NB4 (cell line): Measurements from ENCODE around the gene SIGLEC11.

Experiments used
- DNase-seq: peaks from one replicate; pipeline ENCODE4 v3.0.0; 2010; ENCODE audit warnings: low read depth
- H3K4me3 ChIP-seq: one replicate; pipeline ENCODE4 v1.5.1; 2011; ENCODE audit warnings: mild to moderate bottlenecking, low read depth, low read length, moderate library complexity
- MAX ChIP-seq: IDR thresholded peaks from 2 replicates; pipeline ENCODE4 v1.6.1; 2011; ENCODE audit warnings: low read depth, low read length
- MYC ChIP-seq: IDR thresholded peaks from 2 replicates; pipeline ENCODE4 v1.6.1; 2011; ENCODE audit warnings: low read depth, low read length
- POLR2A ChIP-seq: IDR thresholded peaks from 2 replicates; pipeline ENCODE4 v1.6.1; 2011; ENCODE audit warnings: mild to moderate bottlenecking; ENCODE audit not compliant: insufficient read length; ENCODE audit errors: extremely low read depth
- TF ChIP-seq, protein P1 (sequence below): IDR thresholded peaks from one replicate; pipeline ENCODE4 v1.5.1; 2012; ENCODE audit warnings: low read depth, low read length

Gene SIGLEC11

DNA sequence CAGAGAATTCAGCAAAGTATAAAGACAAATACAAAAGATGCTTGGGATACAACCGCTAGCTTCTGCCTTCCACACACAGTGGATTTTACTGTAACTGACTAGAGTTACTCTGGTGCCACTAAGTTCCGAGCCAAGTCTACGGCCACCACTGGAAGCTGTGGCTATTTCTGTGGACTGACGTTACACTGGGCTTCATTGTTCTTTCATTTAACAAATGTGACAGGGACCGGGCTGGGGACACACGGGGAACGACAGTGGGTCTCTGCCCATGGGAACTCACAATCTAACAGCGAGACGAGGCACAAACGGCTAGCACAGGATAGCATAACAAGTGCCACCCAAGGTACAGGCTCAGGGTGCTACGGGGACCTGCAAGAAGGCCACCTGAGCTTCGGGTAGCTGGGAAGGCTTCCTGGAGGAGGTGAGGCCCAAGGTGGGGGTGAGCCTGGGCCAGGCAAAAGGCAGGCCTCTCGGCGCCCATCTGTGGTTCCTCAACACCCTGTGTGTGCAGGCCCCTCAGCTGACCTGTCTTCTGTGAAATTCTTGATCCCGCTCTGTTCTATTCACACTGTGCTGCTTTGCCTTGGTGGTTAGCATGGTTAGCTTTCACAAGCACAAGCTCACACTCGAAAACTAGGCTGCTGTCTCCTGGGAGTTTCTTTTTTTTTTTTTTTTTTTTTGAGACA lies 54.0 kb downstream of the SIGLEC11 start:
- TF ChIP-seq POLR2A (no peak), MYC (no peak), MAX (no peak)
- TF ChIP-seq, protein P1, sequence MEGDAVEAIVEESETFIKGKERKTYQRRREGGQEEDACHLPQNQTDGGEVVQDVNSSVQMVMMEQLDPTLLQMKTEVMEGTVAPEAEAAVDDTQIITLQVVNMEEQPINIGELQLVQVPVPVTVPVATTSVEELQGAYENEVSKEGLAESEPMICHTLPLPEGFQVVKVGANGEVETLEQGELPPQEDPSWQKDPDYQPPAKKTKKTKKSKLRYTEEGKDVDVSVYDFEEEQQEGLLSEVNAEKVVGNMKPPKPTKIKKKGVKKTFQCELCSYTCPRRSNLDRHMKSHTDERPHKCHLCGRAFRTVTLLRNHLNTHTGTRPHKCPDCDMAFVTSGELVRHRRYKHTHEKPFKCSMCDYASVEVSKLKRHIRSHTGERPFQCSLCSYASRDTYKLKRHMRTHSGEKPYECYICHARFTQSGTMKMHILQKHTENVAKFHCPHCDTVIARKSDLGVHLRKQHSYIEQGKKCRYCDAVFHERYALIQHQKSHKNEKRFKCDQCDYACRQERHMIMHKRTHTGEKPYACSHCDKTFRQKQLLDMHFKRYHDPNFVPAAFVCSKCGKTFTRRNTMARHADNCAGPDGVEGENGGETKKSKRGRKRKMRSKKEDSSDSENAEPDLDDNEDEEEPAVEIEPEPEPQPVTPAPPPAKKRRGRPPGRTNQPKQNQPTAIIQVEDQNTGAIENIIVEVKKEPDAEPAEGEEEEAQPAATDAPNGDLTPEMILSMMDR: no peak
- H3K4me3 ChIP-seq: no peak overlapping the region
- no peak for DNase-seq

GRCh38 chr19:49904136-49904535 lies 56.8 kb downstream of the SIGLEC11 start:
- no peak overlapping the region for H3K4me3 ChIP-seq
- no peak for TF ChIP-seq MAX
- TF ChIP-seq POLR2A: no peak
- TF ChIP-seq, protein P1: no peak
- TF ChIP-seq MYC: no peak
- no peak for DNase-seq
